Inflammatory macrophage (primary cell): ENCODE measurements around the gene CHRM4.

Source experiments
- DNase-seq, 2 donors: peaks; one replicate each; pipeline ENCODE4 v3.0.0-alpha.2; 2020 to 2022

Gene CHRM4

GRCh38 chr11:46367244-46367915 lies 24.2 kb downstream of the CHRM4 start:
- DNase-seq = peak; percentile 62 to 67

GRCh38 chr11:46366661-46367161 lies 24.9 kb downstream of the CHRM4 start:
- no peak for DNase-seq

GRCh38 chr11:46366260-46366659 lies 25.3 kb downstream of the CHRM4 start:
- DNase-seq = no peak

GRCh38 chr11:46364791-46365190 lies 26.8 kb downstream of the CHRM4 start:
- DNase-seq = no peak

- peak in 1 of 2 donors; percentile 53 for DNase-seq
These were observed 27.5 kb downstream of the CHRM4 start for GRCh38 chr11:46364056-46364455.

GRCh38 chr11:46363455-46364005 lies 28.0 kb downstream of the CHRM4 start:
- peak; percentile 71 to 93 for DNase-seq

GRCh38 chr11:46363031-46363407 lies 28.6 kb downstream of the CHRM4 start:
- DNase-seq = peak; percentile 89 to 92

GRCh38 chr11:46362156-46363030 lies 29.2 kb downstream of the CHRM4 start:
- no peak for DNase-seq

- DNase-seq = peak; percentile 87 to 93
These were observed 30.1 kb downstream of the CHRM4 start for GRCh38 chr11:46361283-46362155.

- DNase-seq = peak; percentile 81 to 83
These were observed 30.7 kb downstream of the CHRM4 start for GRCh38 chr11:46360878-46361277.

GRCh38 chr11:46359953-46360352 lies 31.6 kb downstream of the CHRM4 start:
- no peak for DNase-seq

GRCh38 chr11:46357483-46357936 lies 34.1 kb downstream of the CHRM4 start:
- DNase-seq = peak in 1 of 2 donors; percentile 19

- DNase-seq = peak in 1 of 2 donors; percentile 50
These were observed 34.6 kb downstream of the CHRM4 start for GRCh38 chr11:46356924-46357482.

GRCh38 chr11:46353698-46354097 lies 37.9 kb downstream of the CHRM4 start:
- DNase-seq = peak in 1 of 2 donors; percentile 45

- DNase-seq = peak; percentile 48 to 71
These were observed 39.3 kb downstream of the CHRM4 start for GRCh38 chr11:46352063-46352841.

GRCh38 chr11:46351606-46352005 lies 40.0 kb downstream of the CHRM4 start:
- no peak for DNase-seq

- DNase-seq = no peak
These were observed 40.4 kb downstream of the CHRM4 start for GRCh38 chr11:46351148-46351547.

- DNase-seq = no peak
These were observed 40.9 kb downstream of the CHRM4 start for GRCh38 chr11:46350695-46351094.

GRCh38 chr11:46348566-46349401 lies 42.8 kb downstream of the CHRM4 start:
- no peak for DNase-seq
